Tibial nerve (tissue), 4 donors: Measurements from ENCODE around the gene USP20. TPM values are rescaled to one million over a fixed set of nuclear protein-coding genes. Genes with fewer than 3 reads are reported as not detected.

ENCODE experiments used
- small RNA-seq: library from RNA; depleted of rRNA; stranded (forward); fragments of <200 nt; gene quantifications from one replicate; pipeline ENCODE3, GENCODE V24; 2016
- total RNA-seq, 4 donors: library from RNA; depleted of rRNA; stranded (reverse); fragments of >200 nt; gene quantifications; one replicate each; pipeline ENCODE4 v1.1.0, GENCODE V29; 2016

USP20 gene
- total RNA-seq, 4 donors from 2014 or later, result 20.1 to 50.1 (median 24.1) TPM

Small RNA genes within 50 kb of the gene (small RNA-seq; reads per million reads assigned to genes)
- gene MIR6855, result not detected

Other genes starting within 250 kb of the USP20 start
- gene C9orf50, start 214.4 kb upstream of the USP20 start, total RNA-seq, result 1 to 10 TPM in 3 of 4 donors, under 1 TPM in 1; 0.90 to 1.7 (median 1.3) TPM
- gene NTMT1, start 209.3 kb upstream of the USP20 start, total RNA-seq, result 10 to 100 TPM; 23.9 to 30.6 (median 27.5) TPM
- gene ASB6, start 193.3 kb upstream of the USP20 start, total RNA-seq, result 10 to 100 TPM; 14.9 to 25.5 (median 22.4) TPM
- gene PRRX2, start 169.8 kb upstream of the USP20 start, total RNA-seq, result 10 to 100 TPM in 3 of 4 donors, 1 to 10 TPM in 1; 9.6 to 32.1 (median 14.9) TPM
- gene PTGES, start 82.4 kb upstream of the USP20 start, total RNA-seq, result 10 to 100 TPM; 14.7 to 33.0 (median 25.7) TPM
- gene TOR1B, start 32.3 kb upstream of the USP20 start, total RNA-seq, result 10 to 100 TPM; 19.2 to 41.2 (median 23.0) TPM
- 10 to 100 TPM; 26.0 to 55.2 (median 40.4) TPM for gene TOR1A, start 11.3 kb upstream of the USP20 start, total RNA-seq
- gene C9orf78, start 183 bp upstream of the USP20 start, total RNA-seq, result 10 to 100 TPM; 44.4 to 61.2 (median 52.7) TPM
- 100 to 1,000 TPM in 1 of 4 donors, 10 to 100 TPM in 3; 77.0 to 114 (median 86.4) TPM for gene FNBP1, start 207.7 kb downstream of the USP20 start, total RNA-seq
- 10 to 100 TPM; 19.3 to 36.1 (median 28.9) TPM for gene GPR107, start 218.4 kb downstream of the USP20 start, total RNA-seq